NCI-H2029 (cell line): ENCODE measurements around the gene ATG2A.

Source experiments
- DNase-seq: peaks from one replicate; lab custom pipeline; 2025; lab: John Stamatoyannopoulos, UW

Gene ATG2A

DNA sequence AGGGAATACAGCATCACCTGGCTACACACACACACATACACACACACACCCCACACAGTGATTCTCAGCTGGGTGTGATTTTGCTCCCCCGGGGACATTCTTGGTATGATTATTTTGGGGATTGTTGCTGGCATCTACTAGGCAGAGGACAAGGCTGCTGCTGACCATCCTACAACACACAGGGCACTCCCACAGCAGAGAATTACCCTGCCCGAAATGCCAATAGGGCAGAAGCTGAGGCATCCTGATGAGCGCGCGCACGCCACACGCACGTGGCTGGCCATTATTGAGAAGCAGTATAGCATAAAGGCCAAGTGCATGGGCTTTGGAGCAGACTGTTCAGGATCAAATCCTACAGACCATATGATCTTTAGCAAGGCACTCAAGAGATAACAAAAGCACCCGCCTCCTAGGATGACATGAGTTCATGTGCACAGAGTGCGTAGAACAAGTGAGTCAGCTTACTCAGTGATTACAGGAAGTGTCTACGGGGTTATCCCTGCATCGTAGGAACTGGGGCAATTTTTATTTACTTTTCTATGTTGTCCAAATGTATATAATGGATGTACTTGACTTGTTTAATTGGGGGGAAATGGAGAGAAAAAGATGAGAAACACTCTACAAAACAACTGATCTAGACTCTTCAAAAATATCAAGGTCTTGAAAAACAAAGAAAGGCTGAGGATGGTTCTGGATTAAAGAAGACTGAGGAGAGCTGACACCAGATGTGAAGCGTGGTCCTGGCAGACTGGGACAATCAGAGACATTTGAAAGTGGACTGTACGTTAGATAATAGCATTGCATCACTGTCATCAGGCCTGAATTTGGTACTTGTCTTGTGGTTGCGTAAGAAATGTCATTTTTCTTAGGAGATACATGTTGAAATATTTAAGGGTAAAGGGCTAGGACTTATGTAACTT lies 31.4 kb downstream of the ATG2A start:
- DNase-seq = no peak

GRCh38 chr11:64884019-64884418 lies 33.0 kb downstream of the ATG2A start:
- no peak for DNase-seq

DNA sequence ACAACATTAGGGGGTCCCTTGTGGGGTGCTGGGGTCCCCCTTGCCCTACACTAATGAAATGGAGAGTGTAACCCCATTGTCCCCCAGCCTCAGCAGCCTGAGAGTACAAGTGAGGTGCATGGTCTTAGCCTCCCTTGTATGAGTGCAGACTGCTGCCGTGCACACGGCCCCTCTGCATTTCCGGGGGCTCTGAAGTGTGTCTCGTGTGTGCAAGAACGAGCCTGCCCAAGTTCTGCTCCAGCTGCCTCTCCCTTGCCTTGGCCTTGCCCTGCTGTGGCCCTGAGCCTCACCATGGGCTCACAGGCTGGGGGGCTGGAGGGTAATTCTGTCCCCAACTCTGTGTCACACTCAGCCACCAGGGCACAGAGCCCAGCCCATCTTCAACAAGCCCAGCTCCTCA lies 33.4 kb downstream of the ATG2A start:
- DNase-seq = no peak

DNA sequence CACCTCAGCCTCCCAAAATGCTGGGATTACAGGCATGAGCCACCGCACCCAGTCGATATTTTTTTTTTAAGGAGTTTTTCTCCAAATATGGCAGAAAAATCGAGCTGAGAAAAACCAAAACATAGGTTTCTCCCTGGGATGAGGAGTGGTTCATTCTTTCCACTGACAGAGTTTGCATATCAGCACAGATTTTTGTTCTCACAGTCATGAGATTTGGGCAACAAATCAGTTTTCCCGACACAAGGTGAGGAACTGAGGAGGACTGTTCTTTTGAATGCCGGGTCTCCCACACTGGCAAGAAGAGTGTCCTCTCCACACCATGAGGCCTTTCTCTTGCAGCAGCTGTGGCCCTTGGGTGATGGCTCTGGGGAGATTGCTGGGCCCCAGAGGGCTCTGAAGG lies 34.8 kb downstream of the ATG2A start:
- DNase-seq = no peak

DNA sequence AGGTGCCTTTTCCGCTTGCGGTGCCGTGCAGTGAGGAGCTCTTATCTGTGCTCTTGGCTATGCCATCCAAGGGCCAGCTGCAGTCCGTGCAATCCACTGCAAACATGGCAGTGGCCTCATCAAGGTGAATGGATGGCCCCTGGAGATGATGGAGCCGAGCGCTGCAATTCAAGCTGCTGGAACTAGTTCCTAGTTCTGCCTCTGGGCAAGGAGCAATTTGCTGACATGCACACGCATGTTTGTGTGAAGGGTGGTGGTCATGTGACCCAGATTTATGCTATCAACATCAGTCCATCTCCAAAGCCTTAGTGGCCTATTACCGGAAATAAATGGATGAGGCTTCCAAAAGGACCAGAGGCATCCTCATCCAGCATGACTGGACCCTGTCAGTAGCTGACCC lies 35.5 kb downstream of the ATG2A start:
- no peak for DNase-seq

DNA sequence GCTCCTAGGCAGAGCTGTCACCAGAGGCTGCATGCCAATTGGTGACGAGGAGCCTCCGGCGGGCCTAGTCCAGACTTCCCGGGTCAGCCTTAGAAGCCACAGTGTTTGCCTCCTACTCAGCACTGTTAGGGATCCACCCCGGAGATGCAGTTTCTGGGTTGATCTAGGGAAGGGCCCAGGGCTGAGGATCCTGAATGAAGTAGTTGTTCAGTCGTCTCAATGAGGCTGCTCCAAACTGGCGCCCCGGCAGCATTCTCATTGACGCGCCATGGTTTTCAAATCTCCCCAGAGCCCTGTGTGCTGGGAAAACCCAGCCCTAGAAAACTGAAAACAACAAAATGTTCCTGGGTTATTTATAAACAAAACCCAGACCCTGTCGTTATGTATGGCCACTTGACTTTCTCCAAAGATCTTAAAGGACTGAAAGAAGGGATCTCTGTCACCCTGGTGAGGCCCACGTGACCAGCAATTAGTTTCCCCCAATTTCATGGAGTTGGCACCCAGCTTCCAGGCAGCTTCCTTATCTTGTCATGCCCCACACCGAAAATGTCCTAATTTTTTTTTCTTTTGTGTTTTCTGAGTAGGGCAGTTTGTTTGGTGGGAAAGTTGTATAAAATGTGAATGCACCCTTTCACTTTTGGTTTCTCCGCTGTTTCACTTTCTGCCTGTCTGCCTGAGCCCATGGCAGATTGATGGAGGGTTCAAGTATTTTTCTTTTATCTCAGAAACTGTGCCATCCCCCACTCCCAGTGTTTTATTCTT lies 36.6 kb downstream of the ATG2A start:
- DNase-seq = no peak

- DNase-seq = no peak
Observed at GRCh38 chr11:64879244-64879900, 37.6 kb downstream of the ATG2A start.

DNA sequence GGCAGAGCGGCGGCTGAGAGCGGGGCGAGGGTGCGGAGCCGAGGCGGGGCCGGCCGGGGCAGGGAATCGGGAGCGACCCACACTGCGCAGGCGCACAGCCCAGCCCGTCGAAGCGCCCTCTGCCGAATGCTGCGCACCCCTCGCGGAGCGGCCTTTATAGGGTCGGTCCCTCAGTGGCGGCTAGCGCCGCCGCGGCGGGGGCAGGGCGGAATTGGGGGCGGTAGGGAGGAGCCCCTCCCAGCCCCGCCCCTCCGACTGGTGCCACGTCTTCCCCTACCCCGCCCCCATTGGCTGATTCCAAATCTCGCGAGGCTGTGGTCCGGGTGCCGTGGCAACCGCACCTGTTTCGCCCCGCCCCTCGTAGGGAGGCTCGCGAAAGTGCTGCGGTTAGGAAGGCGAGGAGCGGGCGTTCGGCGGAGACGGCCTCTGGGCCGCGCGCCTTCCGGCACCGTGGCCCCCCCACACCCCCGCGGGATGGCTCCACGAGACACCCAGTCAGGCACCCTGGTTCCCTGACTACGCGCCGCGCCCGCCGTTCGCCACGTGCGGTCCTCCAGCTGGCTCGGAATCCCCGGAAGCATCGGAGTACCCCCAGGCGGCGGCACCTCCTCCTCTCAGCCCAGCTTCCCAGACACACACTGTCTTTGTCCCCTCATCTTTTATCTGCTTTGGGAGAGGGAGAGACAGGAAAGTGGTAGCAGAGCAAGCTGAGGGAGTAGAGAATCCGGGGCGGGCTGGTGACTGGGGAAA lies 38.3 kb downstream of the ATG2A start, which contains the start of gene EHD1:
TSS of gene EHD1 (minus strand) at position 128 of the 750 bp plus-strand sequence. CDS start 157 bp downstream, outside the sequence.
- peak; percentile 97 for DNase-seq

DNA sequence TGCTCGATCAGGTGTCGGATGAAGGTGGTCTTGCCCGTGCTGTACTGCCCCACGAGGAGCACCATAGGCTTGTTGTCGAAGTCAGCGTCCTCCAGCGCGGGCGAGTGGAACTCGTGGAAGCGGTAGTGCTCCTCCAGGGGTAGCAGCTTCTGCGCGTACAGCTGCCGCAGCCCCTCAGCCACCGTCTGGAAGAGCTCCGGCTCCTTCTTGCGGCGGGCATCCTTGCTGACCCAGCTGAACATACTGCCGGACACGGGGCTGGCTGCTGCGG lies 38.9 kb downstream of the ATG2A start:
- DNase-seq = no peak

- no peak for DNase-seq
Observed at GRCh38 chr11:64877390-64878222, 39.4 kb downstream of the ATG2A start.

DNA sequence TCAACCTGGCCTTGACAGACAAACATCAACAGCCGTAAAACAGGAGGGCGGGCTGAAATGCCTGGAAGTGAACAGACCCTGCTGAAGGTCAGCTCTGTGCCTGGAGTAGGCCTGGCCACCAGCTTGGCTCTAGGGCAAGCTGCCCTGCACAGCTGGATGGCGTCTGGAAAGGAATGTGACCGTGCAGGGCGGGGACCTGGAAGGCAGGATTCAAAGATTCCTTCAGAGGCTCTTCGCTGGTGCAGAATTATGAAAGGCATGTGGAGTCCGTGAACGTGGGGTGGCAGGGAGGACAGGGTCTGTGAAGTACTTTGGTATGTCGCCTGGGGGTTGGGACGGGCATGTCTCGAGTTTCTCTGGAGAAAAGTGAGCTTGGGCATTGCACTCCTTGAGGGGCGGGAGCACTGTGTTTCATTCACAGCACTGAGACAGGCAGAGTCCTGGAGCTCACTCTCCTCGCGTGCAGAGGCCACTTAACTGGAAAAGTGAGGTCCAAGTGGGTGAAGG lies 40.1 kb downstream of the ATG2A start:
- DNase-seq = no peak

GRCh38 chr11:64876229-64876750 lies 40.7 kb downstream of the ATG2A start:
- DNase-seq = no peak

- no peak for DNase-seq
Observed at GRCh38 chr11:64875369-64876228, 41.4 kb downstream of the ATG2A start.

DNA sequence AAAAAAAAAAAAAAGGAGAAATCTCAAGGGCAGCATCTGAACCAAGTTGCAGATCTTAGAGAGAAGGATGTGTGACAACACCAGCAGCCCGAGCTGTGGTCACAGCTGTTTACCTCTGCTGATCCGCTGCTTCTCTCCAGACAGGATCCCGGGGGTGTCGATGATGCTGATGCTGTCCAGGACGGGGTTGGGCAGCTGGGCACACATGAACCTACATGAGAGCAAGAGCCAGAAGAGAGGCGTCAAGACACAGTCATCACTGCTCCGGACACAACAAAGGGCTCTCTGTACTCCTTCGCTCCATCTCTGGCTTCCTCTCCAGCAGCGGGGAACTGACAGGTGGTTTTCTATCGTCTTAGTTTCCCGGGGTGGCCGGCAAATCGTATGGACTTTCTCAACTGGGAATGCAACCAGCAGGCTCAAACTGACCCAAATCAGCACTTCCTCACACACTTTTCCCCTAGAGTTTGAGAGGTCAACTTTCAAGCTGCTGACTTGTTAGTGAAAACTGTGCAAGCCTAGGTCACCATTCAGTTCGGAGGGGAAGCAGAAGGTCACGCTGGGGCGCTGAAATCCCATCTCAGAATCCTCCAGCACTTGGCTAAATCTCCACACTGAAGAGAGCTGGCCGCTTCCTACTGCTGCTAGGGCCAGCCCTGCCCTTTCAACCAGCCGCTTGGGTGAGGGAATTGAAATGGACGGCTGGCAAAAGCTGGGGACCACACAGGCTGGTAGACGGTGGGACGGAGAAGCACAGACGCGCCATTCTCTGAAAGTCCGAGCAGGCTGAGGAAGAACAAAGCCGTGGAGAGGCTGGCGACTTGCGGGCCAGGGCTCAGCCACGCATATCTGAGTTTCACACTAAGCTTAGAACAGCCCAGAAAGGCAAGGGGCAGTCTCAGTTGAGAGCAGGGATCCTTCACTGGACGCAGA lies 42.4 kb downstream of the ATG2A start:
- DNase-seq = no peak

DNA sequence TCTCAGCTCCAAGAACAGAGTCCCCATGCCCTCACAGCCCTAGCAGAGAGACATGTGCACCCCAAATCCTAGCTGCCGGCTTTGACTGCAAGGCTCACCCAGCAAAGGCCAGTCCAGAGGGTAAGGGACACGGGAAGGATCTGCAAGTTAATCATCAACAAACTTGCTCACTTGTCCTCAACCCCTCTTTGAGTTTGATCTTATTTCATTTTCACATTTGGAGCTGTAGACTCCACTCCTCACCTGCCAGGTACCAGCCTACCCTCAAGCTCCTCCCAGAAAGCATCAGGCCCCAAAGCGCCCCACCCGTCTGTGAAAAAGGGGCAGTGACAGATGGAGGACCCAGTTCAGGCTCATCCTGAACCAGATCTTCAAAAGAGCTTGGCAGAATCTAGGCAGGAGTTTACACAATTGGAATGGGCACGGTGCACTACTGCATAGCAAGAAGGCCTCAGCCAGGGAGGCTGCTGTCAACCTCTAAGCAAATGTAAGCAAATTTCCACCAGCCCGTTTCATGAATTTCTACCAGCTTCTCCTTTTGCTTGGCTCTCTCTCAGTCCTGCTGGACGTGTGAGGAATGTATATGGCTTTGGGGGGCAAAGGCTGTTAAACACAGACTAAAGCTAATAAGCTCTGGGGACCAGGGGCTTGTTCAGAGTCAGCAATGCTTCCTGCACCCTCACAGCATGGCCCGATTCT lies 44.1 kb downstream of the ATG2A start:
- no peak for DNase-seq

DNA sequence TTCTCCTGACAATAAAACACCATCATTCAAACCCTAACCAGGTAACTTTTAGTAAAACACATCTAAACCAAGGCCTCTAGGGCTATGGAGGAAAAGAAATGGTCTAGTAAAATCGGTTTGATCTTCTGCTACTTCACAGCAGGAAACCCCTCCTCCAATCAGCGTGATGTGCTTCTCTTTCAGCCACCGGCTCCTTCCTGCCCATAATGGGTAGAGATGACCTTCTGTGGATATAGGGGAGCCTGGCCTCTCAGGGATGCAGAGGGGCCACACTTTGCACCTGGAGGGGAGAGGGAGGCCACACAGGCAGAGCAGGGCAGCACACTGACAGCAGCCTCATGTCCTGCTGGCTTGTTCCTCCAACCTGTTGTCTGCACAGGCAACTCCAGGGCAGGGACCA lies 45.5 kb downstream of the ATG2A start:
- no peak for DNase-seq

GRCh38 chr11:64870893-64871466 lies 46.0 kb downstream of the ATG2A start:
- no peak for DNase-seq
